CD4-positive, alpha-beta T cell treated with Interleukin-12 subunit alpha and Interleukin-12 subunit beta, for 1 hour (primary cell): Measurements from ENCODE around the gene TRUB2.

ENCODE experiments used
- DNase-seq: peaks from one replicate; pipeline ENCODE4 v3.0.0-alpha.2; 2020

TRUB2 gene

DNA sequence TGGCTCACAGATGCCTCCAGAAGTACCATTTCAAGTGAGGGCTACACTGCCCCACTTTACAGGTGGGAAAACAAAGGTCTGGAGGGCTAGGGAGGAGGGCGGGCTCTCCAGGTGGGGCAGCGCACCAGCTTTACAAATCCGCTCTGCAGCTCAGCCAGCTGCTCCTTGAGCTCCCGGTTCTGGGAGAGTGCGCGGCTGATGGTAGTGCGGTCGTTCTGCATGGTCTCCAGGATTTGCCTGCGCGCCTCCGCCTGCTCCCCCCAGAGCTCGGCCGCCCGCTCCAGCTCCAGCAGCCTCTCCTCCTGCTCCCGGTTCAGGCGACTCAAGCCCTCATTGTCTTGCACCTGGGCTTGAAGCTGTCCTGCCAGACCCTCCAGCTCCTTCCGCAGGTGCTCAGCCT, 61.9 kb downstream of the TRUB2 start:
- no peak for DNase-seq

DNA sequence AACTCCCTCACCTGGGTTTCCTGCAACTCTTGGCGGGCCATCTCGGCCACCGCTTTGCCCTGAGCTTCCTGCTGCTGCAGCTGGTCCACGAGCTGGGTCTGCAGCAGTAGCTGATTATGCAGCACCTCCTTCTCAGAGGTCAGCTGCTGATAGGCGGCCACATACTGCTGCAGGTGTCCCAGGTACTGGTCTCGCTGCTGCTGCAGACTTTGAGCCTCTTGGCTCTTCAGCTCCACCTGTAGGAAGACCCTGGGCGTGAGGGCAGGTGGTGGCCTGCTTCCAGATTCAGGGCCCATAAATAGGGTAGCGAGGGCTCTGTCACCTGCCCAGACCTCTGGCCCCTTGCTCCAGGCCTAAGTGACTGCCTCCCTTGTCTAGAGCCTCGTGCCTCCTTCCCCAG, 63.1 kb downstream of the TRUB2 start:
- no peak for DNase-seq

DNA sequence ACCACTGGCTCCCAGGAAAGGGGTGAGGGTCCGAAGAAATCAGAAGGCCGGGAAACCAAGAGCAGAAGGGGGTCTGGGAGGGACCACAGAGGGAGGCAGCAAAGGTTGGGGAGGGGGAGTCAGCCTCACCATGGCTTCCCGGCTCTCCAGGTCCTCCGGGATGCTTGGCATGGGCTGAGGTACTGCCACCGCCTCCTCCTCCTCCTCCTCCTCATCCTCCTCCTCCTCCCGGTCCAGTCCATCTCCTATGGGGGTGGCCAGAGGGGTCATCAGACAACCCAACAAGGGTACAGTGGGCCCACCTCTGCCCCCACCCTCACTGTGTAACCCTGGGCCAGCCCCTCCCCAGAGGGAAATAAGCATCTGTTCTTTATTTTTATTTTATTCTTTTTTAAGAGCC, 63.9 kb downstream of the TRUB2 start:
- no peak for DNase-seq

DNA sequence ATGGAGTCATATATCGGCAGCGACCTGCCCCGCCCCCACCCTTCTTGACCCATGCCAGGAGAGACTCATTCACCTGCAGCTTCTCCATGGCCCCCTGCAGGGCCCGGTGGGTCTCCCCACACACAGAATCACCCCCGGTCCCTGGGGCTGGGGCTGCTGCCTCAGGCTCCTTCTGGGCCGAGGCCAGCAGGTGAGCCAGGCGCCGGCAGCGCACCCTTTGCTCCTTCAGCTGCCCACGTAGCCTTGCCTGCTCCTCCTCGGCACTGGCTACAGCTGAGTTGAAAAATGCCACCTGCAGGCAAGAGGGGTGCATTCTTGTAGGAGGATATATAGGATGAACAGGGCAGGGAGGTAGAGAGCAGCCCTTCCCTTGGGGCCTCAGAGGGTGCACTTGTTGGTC, 64.3 kb downstream of the TRUB2 start:
- no peak for DNase-seq

- DNase-seq: no peak
These were observed 65.0 kb downstream of the TRUB2 start for GRCh38 chr9:128257086-128257825.
